Pancreas (tissue), 10 donors: ENCODE data around the gene LMAN1L. TPM values are rescaled to one million over a fixed set of nuclear protein-coding genes. Genes with fewer than 3 reads are reported as not detected.
"Not testable (repeated sequence)": the region's sequence is repeated elsewhere in the genome, so short reads cannot be mapped to it uniquely, and the experiment has no call there.

Experiments used
- ATAC-seq, 4 donors: fragments of 200-7000 bp; cut with Tn5 transposase; one replicate each; pipeline versions ENCODE4 v1.8.0 to v1.9.1; 2020; ENCODE audit warnings: mild to moderate bottlenecking in 4 of 4, moderate library complexity in 4 of 4
- DNase-seq, 6 donors: peaks; one replicate each; pipeline ENCODE4 v3.0.0-alpha.2; 2020
- FAIRE-seq: peaks from 2 replicates; lab custom pipeline; 2012; peaks lifted over from hg19 to GRCh38; lab: Jason Lieb, UNC
- H3K27ac ChIP-seq, 4 donors: fragments of 200-600 bp; sonication (generic); 1 replicate in 3 of 4; 2 replicates in 1 of 4; pipeline versions ENCODE4 v1.5.0 to v1.8.0; 2020
- H3K27me3 ChIP-seq, 4 donors: fragments of 200-600 bp; one replicate each; pipeline ENCODE4 v1.8.0; 2021
- H3K36me3 ChIP-seq, 3 donors: fragments of 200-600 bp; sonication (generic) in 1 of 3; one replicate each; pipeline versions ENCODE4 v1.5.0 to v1.8.0; 2020 to 2021
- H3K4me1 ChIP-seq, 3 donors: fragments of 200-600 bp; one replicate each; pipeline ENCODE4 v1.8.0; 2021
- H3K4me3 ChIP-seq, 4 donors: fragments of 200-600 bp; sonication (generic) in 2 of 4; one replicate each; pipeline versions ENCODE4 v1.5.0 to v1.8.0; 2020 to 2021
- H3K9me3 ChIP-seq, 4 donors: fragments of 200-600 bp; one replicate each; pipeline ENCODE4 v1.8.0; 2021
- CTCF ChIP-seq, 4 donors: fragments of 200-600 bp; sonication (generic) in 3 of 4; IDR thresholded peaks; one replicate each; pipeline versions ENCODE4 v1.5.0 to v1.8.0; 2021; ENCODE audit warnings: antibody characterized with exemption in 4 of 4
- WGBS, 2 donors: extraction: QIAGEN DNeasy Blood & Tissue Kit; methylation state at CpG; one replicate each; pipeline ENCODE4 v1.1.7; 2013; 5-methylcytosine and 5-hydroxymethylcytosine counted together
- intact Hi-C, 3 donors: fragments of 100-400 bp; cut with DNase I; formaldehyde crosslinking; loops; one replicate each; pipeline versions ENCODE4 v1.11.1 to v1.14.2; 2022
- polyA plus RNA-seq, 2 donors: library from polyadenylated mRNA; stranded (reverse); fragments of 200-250 nt; gene quantifications; one replicate each; pipeline ENCODE4 v1.2.3, GENCODE V29; 2013
- total RNA-seq, 6 donors: library from RNA; stranded (reverse); fragmentation: NEBNext Ultra II Directional in 4 of 6; extraction: Animal tissue kit (Norgen Biotek cat#: 25700) in 4 of 6; gene quantifications; one replicate each; pipeline versions ENCODE4 v1.2.1 to v1.2.4, GENCODE V29; 2021 to 2023
- donor health status: healthy with polysubstance abuse.
- donor health status: DM: no; HTN: no; CAD: no; lungs with moderate emphysema.
- donor health status: DM: no; HTN: no; CAD: no.
- donor health status: control.
- donor health status: control.
- donor health status: Bipolar disorder and iron deficiency.
- donor health status: DM: yes; HTN: yes; CAD: no.
- donor health status: DM: no; HTN: no; CAD: no.
- donor health status: DM: no; HTN: no; CAD: no.
- donor health status: DM: yes; HTN: yes; CAD: no.

The LMAN1L gene
- total and polyA plus RNA-seq, 8 donors: 0.14 TPM; not detected in 7

GRCh38 chr15:74784426-74785193 lies 28.0 kb upstream of the LMAN1L start:
- no peaks in the 10 kb centered on the region for H3K27me3 ChIP-seq
- DNase-seq: no peak
- no peaks in the 10 kb centered on the region for H3K36me3 ChIP-seq
- H3K9me3 ChIP-seq: no peaks in the 10 kb centered on the region
- no peak for ATAC-seq
- peak overlapping the region in 1 of 4 donors; percentile 79 for H3K4me3 ChIP-seq
- no peak for FAIRE-seq
- TF ChIP-seq CTCF (IDR thresholded peaks at IDR 0.05): no peak
- H3K27ac ChIP-seq: no peak overlapping the region
- 82 to 84% methylated on average over 8 of the region's 8 CpGs for WGBS, 2 donors
- intact Hi-C loops: loop anchor here in 1 of 3 donors (5.0 kb wide), 1 partner anchor 53 kb away; no protein-coding TSS in a partner anchor
- peaks cover 0 to 30% (median 3%) of the 10 kb centered on the region in 3 donors for H3K4me1 ChIP-seq

- Histone ChIP-seq H3K4me1 (peaks cover 0 to 28% (median 3%) of the 10 kb centered on the region in 3 donors), H3K4me3 (peak overlapping the region in 1 of 4 donors; percentile 3), H3K27me3 (no peaks in the 10 kb centered on the region), H3K27ac (no peak overlapping the region), H3K9me3 (no peaks in the 10 kb centered on the region), H3K36me3 (no peaks in the 10 kb centered on the region)
- WGBS, 2 donors: 85 to 86% methylated on average over 13 of the region's 13 CpGs
- DNase-seq: no peak
- intact Hi-C loops: no loop called here
- no peak for FAIRE-seq
- no peak for TF ChIP-seq CTCF (IDR thresholded peaks at IDR 0.05)
- no peak for ATAC-seq
Measured at GRCh38 chr15:74785194-74786032, 27.2 kb upstream of the LMAN1L start.

GRCh38 chr15:74786081-74786480 lies 26.6 kb upstream of the LMAN1L start:
- not testable (repeated sequence) for ATAC-seq, FAIRE-seq
- 88 to 89% methylated on average over 12 of the region's 12 CpGs for WGBS, 2 donors

GRCh38 chr15:74786551-74787165 lies 26.0 kb upstream of the LMAN1L start:
- H3K9me3 ChIP-seq: no peaks in the 10 kb centered on the region
- H3K4me3 ChIP-seq: peak overlapping the region in 1 of 4 donors; percentile 5
- FAIRE-seq: no peak
- H3K4me1 ChIP-seq: peaks cover 0 to 34% (median under 1%) of the 10 kb centered on the region in 3 donors
- H3K27ac ChIP-seq: peak overlapping the region in 2 of 4 donors; percentile 6 to 64
- TF ChIP-seq CTCF (IDR thresholded peaks at IDR 0.05): no peak
- WGBS, 2 donors: 71 to 76% methylated on average over 5 to 7 of the region's 7 CpGs
- ATAC-seq: no peak
- intact Hi-C loops: no loop called here
- no peaks in the 10 kb centered on the region for H3K27me3 ChIP-seq
- H3K36me3 ChIP-seq: no peaks in the 10 kb centered on the region
- no peak for DNase-seq

More at GRCh38 chr15:74786081-74786480, 26.6 kb upstream of the LMAN1L start:
- H3K36me3 ChIP-seq, H3K9me3 ChIP-seq, H3K4me3 ChIP-seq, DNase-seq, intact Hi-C loops, H3K27me3 ChIP-seq, H3K27ac ChIP-seq: not testable (repeated sequence)
- peaks cover 0 to 34% (median 3%) of the 10 kb centered on the region in 3 donors for H3K4me1 ChIP-seq
